Activated CD8-positive, alpha-beta memory T cell treated with anti-CD3 and anti-CD28 coated beads, Interleukin-2, amount 50 U/mL, for 48 hours (primary cell): Measurements from ENCODE around the gene PCDH15.

Source experiments
- DNase-seq: peaks from one replicate; pipeline ENCODE4 v3.0.0-alpha.2; 2020

PCDH15 gene

GRCh38 chr10:54120806-54121205, 680.2 kb downstream of the PCDH15 start:
- no peak for DNase-seq

- DNase-seq = no peak
These were observed 692.1 kb downstream of the PCDH15 start for GRCh38 chr10:54108961-54109360.

GRCh38 chr10:54096892-54097291, 704.1 kb downstream of the PCDH15 start:
- DNase-seq = no peak

- DNase-seq = no peak
These were observed 706.7 kb downstream of the PCDH15 start for GRCh38 chr10:54094321-54094720.

GRCh38 chr10:54091237-54091636, 709.8 kb downstream of the PCDH15 start:
- DNase-seq = no peak

GRCh38 chr10:54081950-54082349, 719.1 kb downstream of the PCDH15 start:
- DNase-seq = no peak

- no peak for DNase-seq
These were observed 733.7 kb downstream of the PCDH15 start for GRCh38 chr10:54067361-54067760.

- DNase-seq = no peak
These were observed 734.4 kb downstream of the PCDH15 start for GRCh38 chr10:54066646-54067045.

- no peak for DNase-seq
These were observed 735.9 kb downstream of the PCDH15 start for GRCh38 chr10:54065106-54065505.

- DNase-seq = no peak
These were observed 736.8 kb downstream of the PCDH15 start for GRCh38 chr10:54064215-54064614.

- DNase-seq = no peak
These were observed 737.5 kb downstream of the PCDH15 start for GRCh38 chr10:54063514-54063913.

- no peak for DNase-seq
These were observed 740.5 kb downstream of the PCDH15 start for GRCh38 chr10:54060572-54060971.

GRCh38 chr10:54057357-54057756, 743.7 kb downstream of the PCDH15 start:
- no peak for DNase-seq

GRCh38 chr10:54026340-54026739, 774.7 kb downstream of the PCDH15 start:
- no peak for DNase-seq

- DNase-seq = no peak
These were observed 789.9 kb downstream of the PCDH15 start for GRCh38 chr10:54011117-54011516.

GRCh38 chr10:54010337-54010933, 790.6 kb downstream of the PCDH15 start:
- DNase-seq = no peak

- no peak for DNase-seq
These were observed 791.4 kb downstream of the PCDH15 start for GRCh38 chr10:54009672-54010071.

- DNase-seq = no peak
These were observed 799.0 kb downstream of the PCDH15 start for GRCh38 chr10:54002077-54002476.

- DNase-seq = no peak
These were observed 803.1 kb downstream of the PCDH15 start for GRCh38 chr10:53997953-53998352.

- no peak for DNase-seq
These were observed 810.2 kb downstream of the PCDH15 start for GRCh38 chr10:53990799-53991238.

GRCh38 chr10:53983431-53983830, 817.6 kb downstream of the PCDH15 start:
- DNase-seq = no peak

- DNase-seq = no peak
These were observed 820.8 kb downstream of the PCDH15 start for GRCh38 chr10:53980210-53980609.

GRCh38 chr10:53978301-53978700, 822.7 kb downstream of the PCDH15 start:
- DNase-seq = no peak

GRCh38 chr10:53977267-53977666, 823.8 kb downstream of the PCDH15 start:
- DNase-seq = no peak

GRCh38 chr10:53957401-53957800, 843.6 kb downstream of the PCDH15 start:
- no peak for DNase-seq

- no peak for DNase-seq
These were observed 845.9 kb downstream of the PCDH15 start for GRCh38 chr10:53955091-53955490.
